CD4-positive, alpha-beta T cell treated with Interleukin-1 beta for 1 hour (primary cell): ENCODE measurements around the gene PPP2R2C.

ENCODE experiments used
- DNase-seq, 2 donors: peaks; one replicate each; pipeline ENCODE4 v3.0.0-alpha.2; 2020 to 2022

Gene PPP2R2C

GRCh38 chr4:6298852-6299251 is 173.6 kb downstream of the PPP2R2C start:
- no peak for DNase-seq

GRCh38 chr4:6298035-6298434 is 174.4 kb downstream of the PPP2R2C start:
- DNase-seq = no peak

GRCh38 chr4:6297266-6297815 is 175.1 kb downstream of the PPP2R2C start:
- no peak for DNase-seq

- no peak for DNase-seq
Observed at GRCh38 chr4:6296026-6296425, 176.4 kb downstream of the PPP2R2C start.

- DNase-seq = no peak
Observed at GRCh38 chr4:6295495-6295894, 176.9 kb downstream of the PPP2R2C start.

- DNase-seq = no peak
Observed at GRCh38 chr4:6294705-6295421, 177.6 kb downstream of the PPP2R2C start.

- no peak for DNase-seq
Observed at GRCh38 chr4:6293661-6294060, 178.8 kb downstream of the PPP2R2C start.

GRCh38 chr4:6293097-6293445 is 179.3 kb downstream of the PPP2R2C start:
- DNase-seq = no peak

- DNase-seq = no peak
Observed at GRCh38 chr4:6292376-6293096, 179.9 kb downstream of the PPP2R2C start.

- no peak for DNase-seq
Observed at GRCh38 chr4:6291784-6292297, 180.6 kb downstream of the PPP2R2C start.

GRCh38 chr4:6290769-6291547 is 181.5 kb downstream of the PPP2R2C start:
- DNase-seq = no peak

- no peak for DNase-seq
Observed at GRCh38 chr4:6290256-6290655, 182.2 kb downstream of the PPP2R2C start.

GRCh38 chr4:6288871-6289270 is 183.5 kb downstream of the PPP2R2C start:
- DNase-seq = no peak

- DNase-seq = no peak
Observed at GRCh38 chr4:6288342-6288741, 184.1 kb downstream of the PPP2R2C start.

- DNase-seq = no peak
Observed at GRCh38 chr4:6287017-6287788, 185.2 kb downstream of the PPP2R2C start.

- DNase-seq = no peak
Observed at GRCh38 chr4:6283282-6283681, 189.1 kb downstream of the PPP2R2C start.

GRCh38 chr4:6282314-6282771 is 190.1 kb downstream of the PPP2R2C start:
- no peak for DNase-seq

GRCh38 chr4:6281436-6282313 is 190.7 kb downstream of the PPP2R2C start:
- DNase-seq = no peak

- DNase-seq = no peak
Observed at GRCh38 chr4:6280365-6280996, 191.9 kb downstream of the PPP2R2C start.

GRCh38 chr4:6279582-6280289 is 192.7 kb downstream of the PPP2R2C start:
- no peak for DNase-seq
